ENCODE data around the gene ADAMTS20.
A peak's percentile ranks its signal among the peaks of the same experiment; 100 is the strongest.

ADAMTS20 gene

DNA sequence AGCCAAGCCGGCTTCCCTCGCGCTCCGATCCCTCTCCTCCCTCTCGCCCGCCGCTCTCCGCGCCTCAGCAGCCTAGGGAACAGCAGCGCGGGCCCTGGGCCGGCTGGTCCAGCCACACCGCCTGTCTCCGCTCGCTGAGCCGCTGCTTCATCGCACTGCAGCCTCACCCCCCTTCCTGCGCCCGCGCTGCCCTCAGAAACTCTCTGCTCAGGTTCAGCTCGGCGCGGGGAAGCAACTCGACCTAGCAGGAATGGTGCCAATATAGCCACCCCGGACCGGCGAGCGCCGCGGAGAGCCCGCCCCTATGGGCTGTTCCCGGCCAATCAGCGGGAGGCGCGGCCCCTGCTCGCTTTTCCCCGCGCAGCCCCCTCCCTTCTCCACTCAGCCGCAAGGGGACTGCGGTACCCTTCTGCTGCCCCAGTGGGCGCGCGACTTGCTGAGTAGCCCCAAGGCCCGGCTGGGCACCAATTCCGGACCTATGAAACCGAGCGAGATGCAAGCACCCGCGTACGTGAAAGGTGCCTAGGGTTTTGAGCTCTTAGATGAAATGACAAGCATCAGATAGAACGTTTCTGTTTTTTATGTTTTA lies at the start of gene ADAMTS20:
Gene ADAMTS20 (minus strand): TSS at position 233 of the 589 bp plus-strand sequence. CDS start 282 bp downstream, outside the sequence.
- ChIA-PET POLR2A (no interaction called here), CTCF (interaction anchor here (1.0 kb wide), 1 partner anchor 158 kb away, joined by 3 read pairs; no protein-coding TSS in a partner anchor)
- DNase-seq (ENCODE audit: extremely low spot score) = peak; percentile 88
- TF ChIP-seq L3MBTL2 (conservative IDR thresholded peaks at IDR 0.05) (peak; percentile 8; the same call in 1 of the 2 replicates), NFRKB (IDR thresholded peaks at IDR 0.05) (no peak), FOXA1 (IDR thresholded peaks at IDR 0.05) (no peak)

- ChIA-PET POLR2A (no interaction called here), CTCF (no interaction called here)
- TF ChIP-seq LEF1 (IDR thresholded peaks at IDR 0.05; ENCODE audit: borderline replicate concordance) = no peak
- TF ChIP-seq TARDBP (IDR thresholded peaks at IDR 0.05) = no peak
- no peak for TF ChIP-seq SUZ12 (IDR thresholded peaks at IDR 0.05)
- no peak for TF ChIP-seq FOXK2 (IDR thresholded peaks at IDR 0.05)
- no peak for TF ChIP-seq HDGF (IDR thresholded peaks at IDR 0.05; ENCODE audit: borderline replicate concordance)
- no peak for TF ChIP-seq FOXA1 (IDR thresholded peaks at IDR 0.05)
- no peak for TF ChIP-seq CTBP1 (IDR thresholded peaks at IDR 0.05; ENCODE audit: borderline replicate concordance)
- no peak for TF ChIP-seq ELF4 (IDR thresholded peaks at IDR 0.05)
- TF ChIP-seq NFRKB (IDR thresholded peaks at IDR 0.05) = no peak
- no peak for TF ChIP-seq FOXM1 (IDR thresholded peaks at IDR 0.05; ENCODE audit: borderline replicate concordance)
- no peak for TF ChIP-seq SP1 (IDR thresholded peaks at IDR 0.05)
- no peak for TF ChIP-seq PKNOX1 (IDR thresholded peaks at IDR 0.05)
- no peak for DNase-seq (ENCODE audit: extremely low spot score)
These were observed 47.7 kb upstream of the ADAMTS20 start for GRCh38 chr12:43599708-43600107.

- DNase-seq (ENCODE audit: extremely low spot score) = no peak
- ChIA-PET POLR2A (no interaction called here), CTCF (no interaction called here)
- TF ChIP-seq ZNF384 (IDR thresholded peaks at IDR 0.05) (no peak), FOXM1 (IDR thresholded peaks at IDR 0.05; ENCODE audit: borderline replicate concordance) (no peak), HDGF (IDR thresholded peaks at IDR 0.05; ENCODE audit: borderline replicate concordance) (no peak), BHLHE40 (IDR thresholded peaks at IDR 0.05; ENCODE audit: borderline replicate concordance) (no peak), LEF1 (IDR thresholded peaks at IDR 0.05; ENCODE audit: borderline replicate concordance) (no peak), FOXA1 (IDR thresholded peaks at IDR 0.05) (no peak), CTBP1 (IDR thresholded peaks at IDR 0.05; ENCODE audit: borderline replicate concordance) (no peak), FOXK2 (IDR thresholded peaks at IDR 0.05) (no peak), SUZ12 (IDR thresholded peaks at IDR 0.05) (no peak), NFRKB (IDR thresholded peaks at IDR 0.05) (no peak), SP1 (IDR thresholded peaks at IDR 0.05) (no peak), ELF4 (IDR thresholded peaks at IDR 0.05) (no peak), PKNOX1 (IDR thresholded peaks at IDR 0.05) (no peak), ARNT (IDR thresholded peaks at IDR 0.05) (no peak), TARDBP (IDR thresholded peaks at IDR 0.05) (no peak), L3MBTL2 (conservative IDR thresholded peaks at IDR 0.05) (no peak)
These were observed 47.1 kb upstream of the ADAMTS20 start for GRCh38 chr12:43599066-43599465.

- DNase-seq (ENCODE audit: extremely low spot score) = no peak
- TF ChIP-seq FOXK2 (IDR thresholded peaks at IDR 0.05) = no peak
- no peak for TF ChIP-seq ELF4 (IDR thresholded peaks at IDR 0.05)
- TF ChIP-seq NFRKB (IDR thresholded peaks at IDR 0.05) = no peak
These were observed 38.3 kb upstream of the ADAMTS20 start for GRCh38 chr12:43590307-43590706.

DNA sequence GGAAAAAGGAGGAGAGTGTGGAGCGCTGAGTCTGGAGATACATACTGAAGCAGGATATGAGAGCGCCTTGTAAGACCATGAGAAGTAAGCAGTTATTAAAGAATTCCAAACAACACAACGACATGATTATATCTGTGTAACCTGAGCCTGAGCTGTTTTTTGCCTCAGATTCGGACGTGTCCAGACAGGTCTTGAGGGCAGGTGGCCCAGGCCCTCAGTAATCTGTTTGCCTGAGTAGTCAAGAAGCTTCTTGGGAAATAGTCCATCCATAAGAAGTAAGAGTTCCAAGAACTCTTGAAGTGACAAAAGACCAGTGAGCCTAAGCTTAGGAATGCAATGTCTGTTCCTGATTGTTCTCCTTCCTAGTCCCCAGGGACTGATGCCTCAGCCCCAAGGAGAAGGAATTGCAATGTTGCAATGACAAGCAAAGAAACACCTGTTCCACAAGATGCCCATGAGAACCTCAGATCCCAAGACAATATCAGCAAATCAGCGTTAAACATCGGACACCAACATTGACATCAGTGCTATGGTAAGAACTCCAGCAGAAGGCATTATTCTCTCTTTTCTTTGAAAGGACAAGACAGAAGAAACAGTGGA lies 34.7 kb upstream of the ADAMTS20 start:
- ChIA-PET CTCF (no interaction called here), POLR2A (no interaction called here)
- TF ChIP-seq NFRKB (IDR thresholded peaks at IDR 0.05) = no peak
- no peak for TF ChIP-seq BHLHE40 (IDR thresholded peaks at IDR 0.05; ENCODE audit: borderline replicate concordance)
- TF ChIP-seq L3MBTL2 (conservative IDR thresholded peaks at IDR 0.05) = no peak
- no peak for TF ChIP-seq TARDBP (IDR thresholded peaks at IDR 0.05)
- no peak for TF ChIP-seq LEF1 (IDR thresholded peaks at IDR 0.05; ENCODE audit: borderline replicate concordance)
- TF ChIP-seq PKNOX1 (IDR thresholded peaks at IDR 0.05) = no peak
- no peak for TF ChIP-seq FOXM1 (IDR thresholded peaks at IDR 0.05; ENCODE audit: borderline replicate concordance)
- no peak for TF ChIP-seq HDGF (IDR thresholded peaks at IDR 0.05; ENCODE audit: borderline replicate concordance)
- no peak for TF ChIP-seq ELF4 (IDR thresholded peaks at IDR 0.05)
- no peak for TF ChIP-seq FOXA1 (IDR thresholded peaks at IDR 0.05)
- no peak for TF ChIP-seq CTBP1 (IDR thresholded peaks at IDR 0.05; ENCODE audit: borderline replicate concordance)
- no peak for TF ChIP-seq FOXK2 (IDR thresholded peaks at IDR 0.05)
- no peak for TF ChIP-seq SP1 (IDR thresholded peaks at IDR 0.05)
- no peak for TF ChIP-seq SUZ12 (IDR thresholded peaks at IDR 0.05)
- DNase-seq (ENCODE audit: extremely low spot score) = no peak

More at GRCh38 chr12:43590307-43590706, 38.3 kb upstream of the ADAMTS20 start:
- ChIA-PET CTCF (no interaction called here), POLR2A (no interaction called here)

DNA sequence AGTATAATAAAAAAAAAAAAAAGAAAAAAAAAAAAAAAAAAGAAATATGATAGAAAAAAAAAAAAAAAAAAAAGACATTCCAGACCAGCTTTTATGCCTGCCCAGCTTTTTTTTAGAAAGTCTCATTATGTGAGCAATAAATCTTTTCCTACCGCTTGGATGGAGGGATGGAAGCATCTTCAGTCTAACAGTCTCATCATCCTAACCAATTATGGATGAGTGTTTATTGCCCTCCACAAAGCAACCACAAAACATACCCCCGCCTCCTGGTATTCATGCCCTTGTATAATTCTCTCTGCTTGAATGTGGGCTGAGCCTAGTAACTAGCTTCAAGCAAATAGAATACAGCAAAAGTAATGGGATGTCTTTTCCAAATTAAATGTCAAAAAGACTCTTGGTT lies 33.7 kb upstream of the ADAMTS20 start:
- TF ChIP-seq L3MBTL2 (conservative IDR thresholded peaks at IDR 0.05) (no peak), ARNT (IDR thresholded peaks at IDR 0.05) (no peak), SUZ12 (IDR thresholded peaks at IDR 0.05) (no peak), TARDBP (IDR thresholded peaks at IDR 0.05) (no peak)
- CTCF ChIA-PET = no interaction called here
- POLR2A ChIA-PET = no interaction called here
- no peak for DNase-seq (ENCODE audit: extremely low spot score)
